HUES6 (cell line): Measurements from ENCODE around the gene CCDC88C.

Source experiments
- H3K27ac ChIP-seq: 2 replicates; pipeline ENCODE4 v1.7.0; 2013; ENCODE audit warnings: low read depth, mild to moderate bottlenecking, low read length, inconsistent platforms
- H3K27me3 ChIP-seq: 2 replicates; pipeline ENCODE4 v1.6.1; 2013; ENCODE audit warnings: low read length; ENCODE audit not compliant: control insufficient read depth, insufficient read depth
- H3K36me3 ChIP-seq: 2 replicates; pipeline ENCODE4 v1.6.1; 2013; ENCODE audit warnings: low read length; ENCODE audit not compliant: control insufficient read depth, insufficient read depth
- H3K4me1 ChIP-seq: 2 replicates; pipeline ENCODE4 v1.6.1; 2013; ENCODE audit warnings: low read length; ENCODE audit not compliant: control insufficient read depth, insufficient read depth
- H3K4me3 ChIP-seq: 2 replicates; pipeline ENCODE4 v1.5.1; 2013; ENCODE audit warnings: low read depth, low read length
- H3K9ac ChIP-seq: one replicate; pipeline ENCODE4 v1.6.1; 2013; ENCODE audit warnings: mild to moderate bottlenecking, low read length
- H3K9me3 ChIP-seq: 2 replicates; pipeline ENCODE4 v1.6.1; 2013; ENCODE audit warnings: low read depth, low read length; ENCODE audit not compliant: control insufficient read depth, insufficient read depth

The CCDC88C gene

GRCh38 chr14:91338379-91338778 lies 79.2 kb downstream of the CCDC88C start:
- H3K9ac ChIP-seq: no peak overlapping the region
- no peaks in the 10 kb centered on the region for H3K27me3 ChIP-seq
- H3K9me3 ChIP-seq: no peaks in the 10 kb centered on the region
- H3K4me1 ChIP-seq: no peaks in the 10 kb centered on the region
- H3K36me3 ChIP-seq: peaks cover 45% of the 10 kb centered on the region
- no peak overlapping the region for H3K4me3 ChIP-seq
- H3K27ac ChIP-seq: no peak overlapping the region

- Histone ChIP-seq H3K4me1 (no peaks in the 10 kb centered on the region), H3K9me3 (no peaks in the 10 kb centered on the region), H3K27ac (no peak overlapping the region), H3K27me3 (no peaks in the 10 kb centered on the region), H3K9ac (no peak overlapping the region), H3K36me3 (peaks cover 45% of the 10 kb centered on the region), H3K4me3 (no peak overlapping the region)
These were observed 79.8 kb downstream of the CCDC88C start for GRCh38 chr14:91337699-91338335.

DNA sequence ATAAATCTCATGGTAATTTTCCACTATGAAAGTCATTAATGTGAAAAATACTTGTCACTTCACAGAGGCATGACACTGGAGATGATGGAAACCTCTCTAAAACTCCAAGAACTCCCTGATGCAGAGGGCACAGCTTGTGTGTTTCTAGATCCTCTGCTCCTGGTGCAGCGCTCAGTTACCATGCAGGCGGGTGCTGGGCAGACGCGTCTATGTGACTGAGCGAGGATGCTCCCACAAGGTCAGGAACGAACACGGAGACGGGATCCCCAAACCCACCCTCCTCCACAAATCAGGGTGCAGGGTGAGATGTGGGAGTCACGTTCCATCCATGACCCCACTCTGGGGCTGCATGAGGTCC lies 81.5 kb downstream of the CCDC88C start:
- H3K27me3 ChIP-seq: no peaks in the 10 kb centered on the region
- no peak overlapping the region for H3K4me3 ChIP-seq
- no peaks in the 10 kb centered on the region for H3K9me3 ChIP-seq
- H3K36me3 ChIP-seq: peaks cover 41% of the 10 kb centered on the region
- H3K27ac ChIP-seq: no peak overlapping the region
- H3K9ac ChIP-seq: no peak overlapping the region
- no peaks in the 10 kb centered on the region for H3K4me1 ChIP-seq

DNA sequence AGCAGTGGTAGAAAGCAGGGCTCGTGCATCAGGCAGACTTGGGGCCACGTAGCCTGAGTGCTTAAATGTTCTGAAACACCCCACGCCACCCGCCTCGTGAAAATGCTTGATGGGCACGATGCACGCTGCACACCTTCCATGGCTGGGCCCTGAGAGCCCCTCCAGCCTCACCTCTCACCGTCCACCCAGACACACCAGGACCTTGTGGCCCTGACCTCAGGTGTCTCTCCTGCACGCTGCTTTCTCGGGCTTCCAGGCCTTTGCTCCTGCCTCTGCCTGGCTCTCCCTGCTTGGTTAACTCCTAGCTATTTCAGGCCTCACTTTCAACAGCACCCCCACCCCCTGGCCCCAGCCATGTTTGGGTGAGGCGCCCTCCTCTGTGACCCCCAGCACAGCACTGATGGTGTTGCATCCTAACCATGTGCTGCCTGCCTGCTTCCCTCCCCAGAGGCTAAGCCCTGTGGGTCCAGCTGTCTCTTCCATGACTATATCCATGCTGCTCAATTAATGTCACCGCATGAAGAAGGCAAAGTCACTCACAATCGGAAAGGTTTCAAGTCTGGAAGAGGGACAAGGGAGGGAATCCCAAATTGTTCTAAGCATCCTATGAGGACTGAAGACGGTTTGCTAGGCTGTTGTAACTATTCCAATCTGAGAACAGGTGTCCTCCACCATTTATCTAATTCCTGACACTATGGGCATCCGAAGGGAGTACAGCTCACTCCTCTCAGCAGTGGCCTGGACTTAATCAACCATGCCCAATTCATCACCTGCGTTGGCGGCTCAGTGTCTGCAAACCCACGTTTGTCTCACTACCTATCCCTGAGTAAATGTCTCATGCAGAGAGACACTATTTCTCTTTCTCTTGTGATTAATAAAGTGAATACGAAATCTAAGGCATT lies 82.2 kb downstream of the CCDC88C start:
- H3K36me3 ChIP-seq: peaks cover 41% of the 10 kb centered on the region

DNA sequence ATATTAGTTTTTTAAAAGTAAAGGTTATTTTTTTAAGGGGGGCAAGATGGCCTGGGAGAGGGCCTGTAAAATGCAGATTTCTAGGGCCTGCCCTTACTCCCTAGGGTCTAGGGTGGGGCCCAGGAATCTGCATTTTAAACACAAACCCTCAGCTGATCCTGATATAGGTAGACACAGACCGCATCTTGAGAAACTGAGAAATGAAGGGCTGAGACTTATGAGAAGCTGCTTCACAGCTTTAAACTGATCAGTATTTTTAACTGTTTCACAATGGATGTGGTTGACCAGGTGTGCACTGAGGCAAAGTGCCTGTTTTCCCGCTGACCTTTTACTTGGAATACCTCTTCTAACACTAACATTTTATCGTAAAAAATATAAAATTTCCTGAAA lies 84.0 kb downstream of the CCDC88C start:
- H3K9me3 ChIP-seq: no peaks in the 10 kb centered on the region
- H3K9ac ChIP-seq: no peak overlapping the region
- peaks cover 26% of the 10 kb centered on the region for H3K36me3 ChIP-seq
- H3K4me1 ChIP-seq: no peaks in the 10 kb centered on the region; the same call in 1 of the 2 replicates
- H3K27ac ChIP-seq: no peak overlapping the region
- H3K27me3 ChIP-seq: no peaks in the 10 kb centered on the region
- H3K4me3 ChIP-seq: no peak overlapping the region

More for the DNA sequence above, 82.2 kb downstream of the CCDC88C start:
- Histone ChIP-seq H3K4me1 (no peaks in the 10 kb centered on the region), H3K4me3 (no peak overlapping the region), H3K9me3 (no peaks in the 10 kb centered on the region), H3K27ac (no peak overlapping the region), H3K9ac (no peak overlapping the region), H3K27me3 (no peaks in the 10 kb centered on the region)

DNA sequence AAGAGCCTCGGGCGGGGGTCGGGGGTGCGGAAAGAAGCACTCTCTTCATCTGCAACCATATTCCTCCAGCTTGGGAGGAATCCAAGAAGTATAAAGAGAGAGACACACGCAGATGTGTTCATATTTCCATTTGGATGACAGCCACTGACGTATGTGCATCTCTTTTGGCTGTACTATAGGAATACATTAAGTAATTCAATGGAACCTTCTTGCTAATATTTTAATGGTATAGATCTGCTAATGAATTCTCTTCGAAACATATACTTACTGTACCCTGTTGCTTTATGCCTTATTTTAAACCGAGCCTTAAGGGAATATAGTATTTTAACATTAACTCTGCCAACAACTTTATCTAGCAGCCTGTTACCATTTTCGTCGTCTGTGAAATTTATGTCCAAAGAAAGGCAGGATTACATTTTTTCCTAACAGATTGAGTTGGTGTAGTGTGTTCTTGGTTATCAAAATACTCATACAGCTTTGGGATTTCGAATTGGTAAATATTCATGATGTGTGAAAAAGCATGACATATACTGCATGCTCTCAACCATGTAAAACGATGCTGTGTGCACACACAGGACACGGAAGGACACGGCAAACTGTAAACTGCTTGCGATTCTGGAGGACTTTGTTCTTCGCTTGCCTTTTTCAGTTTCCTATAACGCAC lies 84.5 kb downstream of the CCDC88C start:
- Histone ChIP-seq H3K27ac (no peak overlapping the region), H3K4me3 (no peak overlapping the region), H3K27me3 (no peaks in the 10 kb centered on the region), H3K9me3 (no peaks in the 10 kb centered on the region), H3K4me1 (no peaks in the 10 kb centered on the region; the same call in 1 of the 2 replicates), H3K36me3 (peaks cover 21% of the 10 kb centered on the region), H3K9ac (no peak overlapping the region)

DNA sequence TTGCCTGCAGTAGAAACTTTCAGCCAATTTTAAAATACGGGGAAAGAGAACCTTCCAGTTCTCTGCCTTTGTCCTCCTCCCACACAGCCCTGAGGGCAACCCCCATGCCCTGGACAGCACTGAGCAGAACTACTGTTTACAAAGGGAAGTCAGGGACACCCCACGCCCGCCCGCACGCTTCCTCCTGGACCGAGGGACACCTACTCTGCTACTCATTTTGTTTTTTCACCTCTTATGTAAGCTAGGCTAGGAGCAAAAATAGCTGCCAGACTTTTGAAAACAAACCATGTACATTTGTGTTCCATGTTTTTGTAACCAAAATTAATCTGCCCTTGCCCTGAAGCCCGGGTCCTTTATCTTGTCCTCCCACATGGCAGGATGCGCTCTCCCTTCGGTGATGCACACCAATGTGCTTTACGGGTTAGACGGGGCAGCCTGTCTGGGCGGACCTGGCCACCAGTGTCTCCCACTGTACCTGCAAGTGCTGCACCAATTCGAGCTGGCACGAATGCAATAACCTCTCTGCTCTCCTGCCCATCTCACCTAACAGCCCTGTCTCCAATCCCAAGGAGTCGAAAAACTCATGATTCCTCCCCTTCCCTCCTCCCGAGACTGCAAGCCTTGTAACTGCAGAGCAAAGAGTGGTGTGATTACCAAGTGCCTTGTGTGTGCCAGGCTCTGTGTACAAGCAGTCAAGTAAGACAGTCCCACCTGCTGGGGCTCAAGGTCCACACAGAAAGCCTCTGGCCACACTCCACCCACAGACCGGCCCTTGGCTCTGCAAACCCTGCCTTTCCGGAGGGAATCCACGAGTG lies 85.2 kb downstream of the CCDC88C start:
- H3K27me3 ChIP-seq: no peaks in the 10 kb centered on the region
- no peak overlapping the region for H3K4me3 ChIP-seq
- H3K9me3 ChIP-seq: no peaks in the 10 kb centered on the region
- H3K27ac ChIP-seq: no peak overlapping the region
- no peaks in the 10 kb centered on the region; the same call in 1 of the 2 replicates for H3K4me1 ChIP-seq
- H3K9ac ChIP-seq: no peak overlapping the region
- peaks cover 14% of the 10 kb centered on the region for H3K36me3 ChIP-seq

DNA sequence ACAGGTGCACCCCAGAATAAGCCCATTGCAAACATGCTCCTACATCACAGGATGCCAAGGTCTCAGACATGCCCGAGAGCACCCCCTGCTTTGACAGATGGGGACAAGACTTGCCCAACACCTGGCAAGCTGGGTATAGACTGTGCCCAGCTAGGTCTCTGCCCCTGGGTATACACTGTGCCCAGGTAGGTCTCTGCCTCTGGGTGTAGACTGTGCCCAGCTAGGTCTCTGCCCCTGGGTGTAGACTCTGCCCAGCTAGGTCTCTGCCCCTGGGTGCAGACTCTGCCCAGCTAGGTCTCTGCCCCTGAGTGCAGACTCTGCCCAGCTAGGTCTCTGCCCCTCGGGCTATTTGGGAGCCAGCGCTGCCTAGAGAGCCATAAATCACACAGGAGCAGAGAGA lies 85.9 kb downstream of the CCDC88C start:
- no peaks in the 10 kb centered on the region; the same call in 1 of the 2 replicates for H3K4me1 ChIP-seq
- H3K9me3 ChIP-seq: no peaks in the 10 kb centered on the region
- no peak overlapping the region for H3K9ac ChIP-seq
- H3K4me3 ChIP-seq: no peak overlapping the region
- no peak overlapping the region for H3K27ac ChIP-seq
- no peaks in the 10 kb centered on the region for H3K27me3 ChIP-seq
- peaks cover 15% of the 10 kb centered on the region for H3K36me3 ChIP-seq

DNA sequence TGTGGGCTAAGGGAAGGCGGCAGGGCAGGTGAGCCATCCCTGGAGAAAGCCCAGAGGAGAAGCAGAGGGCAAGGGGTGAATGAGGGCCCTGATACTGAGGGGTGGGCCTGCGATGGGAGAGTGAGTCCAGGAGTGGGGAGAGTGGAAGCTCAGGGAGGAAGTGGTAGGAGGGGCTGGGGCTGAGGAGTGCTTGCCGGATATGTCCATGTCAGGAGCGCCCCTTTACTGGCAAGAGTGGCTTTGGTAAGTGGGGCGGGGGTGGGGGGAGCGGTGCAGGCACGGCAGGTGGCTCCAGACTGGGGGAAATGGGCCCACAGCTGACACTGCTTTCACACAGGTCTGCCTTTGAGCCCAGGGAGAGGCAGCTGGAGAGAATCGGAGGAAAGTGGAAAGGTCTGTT lies 86.8 kb downstream of the CCDC88C start:
- Histone ChIP-seq H3K9ac (no peak overlapping the region), H3K4me3 (no peak overlapping the region), H3K9me3 (no peaks in the 10 kb centered on the region), H3K27me3 (no peaks in the 10 kb centered on the region), H3K4me1 (no peaks in the 10 kb centered on the region; the same call in 1 of the 2 replicates), H3K36me3 (peaks cover 8% of the 10 kb centered on the region; the same call in 1 of the 2 replicates), H3K27ac (no peak overlapping the region)

DNA sequence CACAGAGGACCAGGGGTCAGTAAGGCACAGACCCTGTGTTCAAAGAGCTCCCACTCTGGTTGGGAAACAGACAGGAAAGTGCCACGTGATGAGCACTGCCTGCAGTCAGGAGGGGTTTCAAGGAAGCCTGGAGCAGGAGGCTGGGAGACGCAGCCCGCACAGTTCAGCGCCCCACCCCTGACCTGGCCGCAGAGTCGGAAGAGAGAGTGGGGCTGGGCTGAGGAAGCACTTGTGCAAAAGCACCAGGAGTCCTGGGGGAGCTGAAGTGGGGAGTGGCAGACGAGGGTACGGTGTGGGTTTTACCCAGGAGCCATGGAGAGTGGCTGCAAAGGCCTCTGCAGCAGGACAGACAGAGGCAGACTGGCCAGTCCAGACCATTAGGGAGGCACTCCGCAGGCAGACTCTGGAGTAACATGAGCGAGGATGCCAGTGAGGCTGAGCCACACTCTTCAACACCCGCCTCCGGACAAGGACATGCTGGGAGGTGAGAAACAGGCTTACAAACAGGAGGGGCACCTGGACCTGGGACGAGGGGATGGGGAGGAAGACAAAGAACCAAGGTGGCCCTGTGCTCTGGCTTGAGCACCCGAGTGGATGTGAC lies 87.4 kb downstream of the CCDC88C start:
- Histone ChIP-seq H3K27me3 (no peaks in the 10 kb centered on the region), H3K9me3 (no peaks in the 10 kb centered on the region), H3K4me1 (no peaks in the 10 kb centered on the region; the same call in 1 of the 2 replicates), H3K36me3 (peaks cover 5% of the 10 kb centered on the region; the same call in 1 of the 2 replicates), H3K27ac (no peak overlapping the region), H3K4me3 (no peak overlapping the region), H3K9ac (no peak overlapping the region)
